Cardiac septum (tissue), 1 donor: ENCODE results near the gene COL8A1. TPM values are rescaled to one million over a fixed set of nuclear protein-coding genes. Genes with fewer than 3 reads are reported as not detected.

Source experiments
- total RNA-seq: library from RNA; stranded (reverse); fragmentation: NEBNext Ultra II Directional; extraction: Animal tissue kit (Norgen Biotek cat#: 25700); gene quantifications from one replicate; pipeline ENCODE4 v1.2.1, GENCODE V29; 2021
- donor health status: DM: no; HTN: no; CAD: no.

The COL8A1 gene
- total RNA-seq, 1 donor from 2014 or later: 28.5 TPM

Other genes with a start within 250 kb of the COL8A1 start
- 22.0 TPM for gene CMSS1, start 179.3 kb downstream of the COL8A1 start, total RNA-seq